KG1 (cell line): ENCODE measurements around the gene TEDC2.

Experiments
- DNase-seq: peaks from one replicate; lab custom pipeline; 2025; lab: John Stamatoyannopoulos, UW

The TEDC2 gene

DNA sequence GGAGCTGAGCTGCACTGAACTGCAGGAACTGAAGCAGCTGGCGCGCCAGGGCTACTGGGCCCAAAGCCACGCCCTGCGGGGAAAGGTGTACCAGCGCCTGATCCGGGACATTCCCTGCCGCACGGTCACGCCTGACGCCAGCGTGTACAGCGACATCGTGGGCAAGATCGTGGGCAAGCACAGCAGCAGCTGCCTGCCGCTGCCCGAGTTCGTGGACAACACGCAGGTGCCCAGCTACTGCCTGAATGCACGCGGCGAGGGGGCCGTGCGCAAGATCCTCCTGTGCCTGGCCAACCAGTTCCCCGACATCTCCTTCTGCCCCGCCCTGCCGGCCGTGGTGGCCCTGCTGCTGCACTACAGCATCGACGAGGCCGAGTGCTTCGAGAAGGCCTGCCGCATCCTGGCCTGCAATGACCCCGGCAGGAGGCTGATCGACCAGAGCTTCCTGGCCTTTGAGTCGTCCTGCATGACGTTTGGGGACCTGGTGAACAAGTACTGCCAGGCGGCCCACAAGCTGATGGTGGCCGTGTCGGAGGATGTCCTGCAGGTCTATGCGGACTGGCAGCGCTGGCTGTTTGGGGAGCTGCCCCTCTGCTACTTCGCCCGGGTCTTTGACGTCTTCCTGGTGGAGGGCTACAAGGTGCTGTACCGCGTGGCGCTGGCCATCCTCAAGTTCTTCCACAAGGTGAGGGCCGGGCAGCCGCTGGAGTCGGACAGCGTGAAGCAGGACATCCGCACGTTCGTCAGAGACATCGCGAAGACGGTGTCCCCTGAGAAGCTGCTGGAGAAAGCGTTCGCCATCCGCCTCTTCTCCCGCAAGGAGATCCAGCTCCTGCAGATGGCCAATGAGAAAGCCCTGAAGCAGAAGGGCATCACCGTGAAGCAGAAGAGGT, 36.6 kb downstream of the TEDC2 start:
- no peak for DNase-seq

- no peak for DNase-seq
Measured at GRCh38 chr16:2497116-2497630, 37.3 kb downstream of the TEDC2 start.

DNA sequence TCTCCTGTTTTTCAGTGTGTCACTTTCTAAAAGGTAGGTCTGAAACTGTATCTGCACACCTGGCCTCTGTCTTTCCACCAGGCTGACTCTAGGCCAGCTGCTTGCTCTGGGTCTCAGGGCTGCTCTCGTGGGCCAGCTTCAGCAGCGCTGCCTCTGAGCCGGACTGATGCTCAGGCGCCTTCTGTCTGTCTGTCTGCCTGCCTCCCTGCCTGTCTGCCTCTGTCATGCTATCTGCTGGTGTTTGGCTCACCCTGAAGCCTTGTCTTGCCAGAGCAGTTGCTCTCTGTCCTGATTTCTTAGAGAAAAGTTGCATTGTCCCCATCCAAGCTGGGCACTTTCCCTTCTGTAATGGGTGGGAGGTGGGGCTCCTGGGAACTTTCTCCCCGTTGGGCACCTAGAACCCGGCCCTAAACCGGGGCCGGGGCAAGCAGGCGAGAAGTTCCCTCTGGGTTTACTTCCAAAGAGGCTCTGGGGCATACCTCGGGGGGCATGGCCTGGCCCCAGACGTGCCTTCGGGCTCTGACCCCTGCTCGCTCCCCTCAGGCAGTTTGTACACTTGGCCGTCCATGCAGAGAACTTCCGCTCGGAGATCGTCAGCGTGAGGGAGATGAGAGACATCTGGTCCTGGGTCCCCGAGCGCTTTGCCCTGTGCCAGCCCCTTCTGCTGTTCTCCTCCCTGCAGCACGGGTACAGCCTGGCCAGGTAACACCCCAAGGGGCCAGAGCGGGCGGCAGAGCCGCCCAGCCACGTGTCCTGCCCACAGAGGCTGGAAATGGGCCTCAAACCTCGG, 38.0 kb downstream of the TEDC2 start:
- DNase-seq = no peak

DNA sequence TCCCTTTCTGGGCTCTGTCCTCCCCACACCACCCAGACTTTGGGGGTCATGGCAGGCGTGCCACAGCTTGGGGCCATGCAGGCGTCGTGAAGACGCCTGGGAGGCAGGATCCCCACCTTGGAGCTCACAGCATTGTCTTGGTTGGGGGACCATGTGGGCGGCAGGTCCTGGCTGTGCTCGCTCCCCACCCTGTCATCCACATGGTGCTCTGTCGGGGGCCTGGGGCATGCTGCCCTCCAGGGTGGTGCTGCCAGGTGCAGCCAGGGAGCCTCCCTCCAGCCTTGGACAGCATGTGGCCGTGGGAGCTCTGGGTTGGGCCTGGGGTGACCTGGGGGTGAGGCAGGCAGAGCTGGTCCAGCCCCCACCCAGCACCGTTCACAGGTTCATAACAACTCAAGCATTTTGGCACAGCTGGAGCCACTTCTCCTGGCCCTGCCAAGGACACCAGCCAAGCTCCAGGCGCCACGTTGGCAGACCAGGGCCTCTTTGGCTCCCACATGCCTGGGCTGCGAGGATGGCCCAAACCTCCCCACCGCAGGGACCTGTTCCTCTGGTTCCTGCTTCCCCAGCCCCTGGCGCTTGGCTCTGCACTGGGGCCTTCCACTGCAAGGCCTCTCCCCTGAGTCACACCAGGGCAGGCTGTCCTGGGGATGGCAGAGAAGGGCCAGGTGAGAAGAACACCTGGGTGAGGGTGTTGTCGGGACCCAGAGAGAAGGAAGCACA, 38.8 kb downstream of the TEDC2 start:
- no peak for DNase-seq

DNA sequence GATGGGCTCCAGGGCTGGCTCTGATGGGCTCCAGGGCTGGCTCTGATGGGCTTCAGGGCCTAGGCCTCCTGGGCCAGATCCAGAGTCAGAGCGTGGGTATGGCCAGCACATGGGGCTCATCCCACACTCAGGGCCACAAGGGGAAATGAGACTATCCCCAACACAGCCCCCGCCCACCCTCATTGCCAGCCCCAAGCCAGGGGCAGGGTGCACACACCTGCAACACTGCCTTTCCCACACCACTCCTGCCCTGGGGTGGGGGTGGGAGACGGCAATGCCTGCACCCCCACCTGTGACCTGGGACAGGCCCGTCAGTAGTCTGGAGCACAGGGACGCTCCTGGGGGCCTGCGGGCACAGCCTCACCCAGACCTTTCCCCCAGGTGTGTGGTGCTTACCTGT, 39.5 kb downstream of the TEDC2 start:
- DNase-seq = no peak

DNA sequence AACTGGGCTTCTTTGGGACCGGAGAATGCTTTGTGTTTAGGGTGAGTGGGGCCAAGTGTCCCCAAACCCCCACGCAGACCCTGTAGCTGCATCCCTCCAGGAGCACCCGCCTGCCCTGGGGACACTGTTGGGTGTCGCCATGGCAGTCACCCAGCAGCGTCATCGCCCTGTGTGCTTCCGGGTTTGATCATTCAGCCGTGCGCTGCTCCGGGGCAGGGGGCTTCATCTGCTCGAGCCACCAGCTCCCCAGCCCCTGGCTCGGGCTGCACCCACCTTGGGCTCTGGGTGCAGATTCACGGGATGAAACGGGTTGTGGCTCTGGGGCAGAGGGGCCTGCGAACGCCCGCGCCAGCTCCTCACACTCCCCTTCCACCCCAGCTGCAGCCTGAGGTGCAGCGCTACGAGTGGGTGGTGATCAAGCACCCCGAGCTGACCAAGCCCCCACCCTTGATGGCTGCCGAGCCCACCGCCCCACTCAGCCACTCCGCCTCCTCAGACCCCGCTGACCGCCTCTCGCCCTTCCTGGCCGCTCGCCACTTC, 40.1 kb downstream of the TEDC2 start:
- no peak for DNase-seq

DNA sequence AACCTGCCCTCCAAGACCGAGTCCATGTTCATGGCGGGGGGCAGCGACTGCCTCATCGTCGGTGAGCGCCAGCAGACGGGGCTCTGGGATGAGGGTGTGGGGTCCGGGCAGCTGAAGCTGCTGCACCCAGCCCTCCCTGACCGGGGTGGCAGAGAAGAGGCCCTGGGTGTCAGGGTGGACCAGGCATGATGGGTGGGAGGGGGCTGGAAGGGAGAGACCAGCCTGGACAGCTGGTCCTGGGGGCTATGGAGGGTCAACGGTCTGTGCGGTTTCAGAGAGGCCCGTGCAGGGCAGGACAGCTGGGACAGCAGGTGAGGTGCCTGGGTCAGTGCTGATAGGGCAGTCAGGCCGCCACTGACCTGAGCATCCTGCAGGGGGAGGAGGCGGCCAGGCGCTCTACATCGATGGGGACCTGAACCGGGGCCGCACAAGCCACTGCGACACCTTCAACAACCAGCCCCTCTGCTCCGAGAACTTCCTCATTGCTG, 40.6 kb downstream of the TEDC2 start:
- DNase-seq = no peak

DNA sequence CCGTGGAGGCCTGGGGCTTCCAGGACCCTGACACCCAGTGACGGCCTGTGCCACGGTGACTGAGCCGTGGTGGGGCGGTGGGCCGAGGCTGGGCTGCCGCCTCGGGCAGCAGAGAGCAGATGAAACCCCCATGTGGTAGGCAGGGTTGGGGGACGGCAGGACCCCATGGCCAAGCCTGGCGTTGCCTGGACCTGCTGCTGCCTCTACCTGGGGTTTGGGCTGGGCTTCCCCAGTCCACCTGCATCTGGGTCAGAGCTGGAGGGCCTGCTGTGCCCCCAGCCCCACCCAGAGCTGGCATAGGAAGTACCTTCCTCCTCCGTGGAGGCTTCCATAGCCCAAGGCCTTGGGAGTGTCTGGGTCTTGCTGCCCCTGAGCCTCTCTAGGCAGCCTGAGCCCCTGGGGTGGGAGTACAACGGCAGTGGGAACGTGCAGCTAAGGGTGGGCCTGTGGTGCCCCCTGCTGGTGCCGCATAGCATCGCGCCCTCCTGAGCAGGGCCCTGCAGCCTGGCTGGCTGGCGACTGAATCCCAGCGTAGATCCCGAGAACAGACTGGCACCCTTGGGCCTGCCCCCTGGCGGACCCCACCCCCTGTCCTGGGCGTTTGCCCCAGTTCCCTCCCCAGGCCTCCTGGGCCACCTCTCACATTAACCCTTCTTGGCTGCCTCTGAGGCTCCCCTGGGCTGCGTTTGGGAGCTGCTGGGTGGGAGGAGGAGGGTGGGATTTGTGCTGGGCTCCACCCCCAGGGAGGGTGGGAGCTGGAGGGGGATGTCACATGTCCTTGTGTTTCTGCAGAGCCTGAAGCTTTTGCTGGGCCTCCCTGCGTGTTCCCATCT, 41.2 kb downstream of the TEDC2 start:
- peak; percentile 51 for DNase-seq

DNA sequence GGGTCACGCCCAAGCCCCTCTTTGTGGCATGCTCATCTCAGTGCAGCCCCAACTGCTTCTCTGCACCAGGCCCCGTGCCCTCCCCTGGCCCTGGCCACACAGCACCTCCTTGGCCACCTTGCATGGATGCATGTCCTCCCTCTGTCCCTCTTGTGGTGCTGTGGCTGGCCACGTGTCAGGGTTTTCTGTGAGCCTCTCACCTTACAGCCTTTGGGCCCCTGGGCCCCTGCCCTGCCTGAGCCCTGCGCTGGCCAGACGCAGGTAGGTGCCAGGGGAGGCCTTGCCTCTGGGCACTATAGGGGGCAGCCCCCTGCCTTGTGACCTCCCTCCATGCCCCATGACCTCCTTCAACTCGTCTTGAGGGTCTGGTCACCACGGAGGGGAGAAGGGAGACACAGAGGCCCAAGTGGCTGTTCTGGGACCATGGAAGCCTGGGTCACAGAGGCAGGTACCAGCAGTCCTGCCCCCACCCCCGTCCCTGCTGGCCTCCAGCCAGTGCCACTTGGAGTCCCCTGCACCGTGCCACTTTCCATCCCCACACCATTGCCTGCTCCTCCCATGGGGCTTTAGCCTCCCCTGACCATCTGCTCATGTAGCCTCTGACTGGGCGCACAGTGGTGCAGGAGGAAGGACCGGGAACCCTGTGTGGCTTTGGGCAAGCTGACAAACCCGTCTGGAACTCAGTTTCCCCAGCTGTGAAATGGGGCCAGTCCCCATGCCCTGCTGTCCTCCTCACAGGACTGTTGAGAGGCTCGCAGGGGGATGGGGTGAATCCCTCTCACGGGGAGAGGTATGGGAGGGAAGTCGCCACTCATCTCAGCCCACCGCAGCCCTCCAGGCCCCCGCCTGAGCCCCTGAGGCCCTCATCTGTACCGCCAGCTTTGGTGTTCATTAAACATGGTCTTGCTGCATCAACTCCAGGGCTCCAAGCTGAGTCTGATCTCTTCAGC, 42.3 kb downstream of the TEDC2 start:
- no peak for DNase-seq

- DNase-seq = no peak
Measured at GRCh38 chr16:2505695-2506094, 45.8 kb downstream of the TEDC2 start.

GRCh38 chr16:2507052-2507659, 47.2 kb downstream of the TEDC2 start:
- DNase-seq = peak; percentile 32

- no peak for DNase-seq
Measured at GRCh38 chr16:2507665-2508064, 47.8 kb downstream of the TEDC2 start.

GRCh38 chr16:2508722-2509400, 49.0 kb downstream of the TEDC2 start:
- no peak for DNase-seq

GRCh38 chr16:2511128-2511800, 51.4 kb downstream of the TEDC2 start:
- no peak for DNase-seq

DNA sequence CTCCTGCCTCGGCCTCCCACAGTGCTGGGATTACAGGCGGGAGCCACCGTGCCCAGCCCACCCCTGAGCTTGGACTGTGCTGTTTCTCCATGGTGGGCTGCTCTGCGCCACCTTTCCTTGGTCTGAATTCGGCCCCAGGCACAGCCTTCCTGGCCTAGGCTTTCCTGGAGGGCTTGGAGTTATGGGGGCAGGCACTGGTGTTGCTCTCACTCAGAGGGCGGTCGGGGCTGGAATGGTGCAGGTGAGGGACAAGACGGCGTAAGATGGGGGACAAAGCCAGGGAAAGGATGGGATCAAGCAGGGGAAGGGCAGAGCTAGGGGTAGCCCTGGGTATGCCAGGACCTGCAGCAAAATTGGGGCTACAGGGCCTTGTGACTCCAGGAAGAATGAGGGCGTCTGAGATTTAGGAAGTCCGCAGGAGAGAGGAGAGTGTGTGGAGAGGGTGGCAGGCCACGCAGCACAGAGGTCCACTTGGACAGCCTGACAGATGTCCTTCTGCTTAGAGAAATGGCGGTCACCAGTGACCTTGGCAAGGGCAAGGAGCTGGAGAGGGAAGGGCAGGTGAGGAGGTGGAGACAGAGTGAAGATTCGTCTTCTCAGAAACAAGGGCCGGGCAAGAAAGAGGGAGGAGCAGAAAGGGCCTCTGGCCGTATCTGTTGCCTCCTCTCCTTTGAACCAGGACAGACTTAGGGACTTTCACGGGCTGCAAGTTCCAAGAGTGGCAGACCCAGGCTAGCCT, 52.3 kb downstream of the TEDC2 start:
- DNase-seq = no peak

DNA sequence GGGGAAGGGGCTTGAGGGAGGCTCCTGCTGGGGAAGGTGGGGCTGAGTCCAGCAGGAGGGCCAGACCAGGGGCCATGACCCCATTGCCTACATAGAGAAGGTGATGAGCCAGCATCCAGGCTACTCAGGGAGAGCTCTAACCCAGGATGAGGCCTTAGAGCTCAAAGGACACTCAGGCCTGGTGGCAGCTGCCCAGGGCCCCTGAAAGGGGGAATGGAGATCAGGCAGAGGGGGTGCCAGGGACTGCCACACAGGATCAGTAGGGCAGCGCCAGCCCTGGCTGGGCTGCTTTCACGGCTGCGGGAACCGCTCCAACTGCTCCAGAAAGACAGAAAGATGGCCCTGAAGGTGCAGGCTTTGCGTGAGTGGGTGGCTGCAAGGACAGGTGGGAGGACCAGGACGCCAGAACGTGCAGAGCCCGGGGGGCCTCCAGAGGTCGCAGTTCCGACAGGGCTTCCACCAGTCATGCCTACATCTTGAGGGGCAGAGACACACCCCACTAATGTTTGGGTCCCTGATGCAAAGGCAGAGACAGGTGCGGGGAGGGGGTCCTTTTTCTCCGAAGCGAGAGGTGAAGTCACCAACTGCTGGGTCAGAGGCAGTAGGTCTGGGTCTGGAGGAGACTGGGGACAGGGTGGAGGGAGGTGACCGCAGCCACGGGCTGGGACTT, 53.0 kb downstream of the TEDC2 start:
- DNase-seq = no peak
